Gastrocnemius medialis (tissue), 4 donors: ENCODE measurements around the gene VAPA.

Source experiments
- POLR2A ChIP-seq, 2 donors: fragments of 450-650 bp; IDR thresholded peaks; one replicate each; pipeline ENCODE4 v1.6.1; 2017; ENCODE audit warnings: antibody characterized with exemption in 2 of 2, mild to moderate bottlenecking in 2 of 2, moderate library complexity in 2 of 2
- TF ChIP-seq, protein P1 (sequence below), 5 experiments: fragments of 450-650 bp in 3 of 5; fragments of 200-600 bp in 2 of 5; sonication (generic) in 2 of 5; IDR thresholded peaks in 4 of 5; conservative IDR thresholded peaks in 1 of 5; 1 replicate in 4 of 5; 2 replicates in 1 of 5; pipeline ENCODE4 v1.5.1; 2016 to 2019; ENCODE audit warnings: antibody characterized with exemption in 5 of 5, mild to moderate bottlenecking in 3 of 5, moderate library complexity in 3 of 5

DNA sequence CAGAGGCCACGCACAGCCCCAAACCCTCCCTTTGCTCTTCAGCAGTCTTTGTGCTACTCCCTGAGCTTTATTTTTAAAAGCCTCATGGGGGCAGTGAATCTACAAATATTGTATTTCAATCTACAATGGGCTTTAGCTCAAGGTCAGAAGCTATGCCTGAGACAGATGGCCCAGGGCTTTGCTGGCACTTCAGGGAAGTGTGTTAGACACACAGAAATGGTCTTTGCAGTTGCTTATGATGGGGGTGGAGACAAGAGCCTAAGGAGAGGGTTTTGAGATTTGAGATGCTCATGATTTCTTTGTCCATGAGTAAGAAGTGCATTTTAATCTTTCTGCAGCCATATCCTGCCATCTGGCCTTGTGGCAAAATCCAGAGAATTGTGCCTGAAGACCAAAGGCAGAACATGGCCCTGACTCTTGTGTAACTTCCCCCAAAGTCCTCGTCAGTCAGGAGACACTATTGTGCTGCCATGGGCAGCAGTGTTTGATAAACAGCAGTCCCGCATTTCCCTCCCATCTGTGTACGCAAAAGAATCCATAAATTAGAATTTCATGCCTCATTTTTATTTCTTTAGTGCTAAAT lies 92.6 kb downstream of the VAPA start:
- TF ChIP-seq, protein P1, sequence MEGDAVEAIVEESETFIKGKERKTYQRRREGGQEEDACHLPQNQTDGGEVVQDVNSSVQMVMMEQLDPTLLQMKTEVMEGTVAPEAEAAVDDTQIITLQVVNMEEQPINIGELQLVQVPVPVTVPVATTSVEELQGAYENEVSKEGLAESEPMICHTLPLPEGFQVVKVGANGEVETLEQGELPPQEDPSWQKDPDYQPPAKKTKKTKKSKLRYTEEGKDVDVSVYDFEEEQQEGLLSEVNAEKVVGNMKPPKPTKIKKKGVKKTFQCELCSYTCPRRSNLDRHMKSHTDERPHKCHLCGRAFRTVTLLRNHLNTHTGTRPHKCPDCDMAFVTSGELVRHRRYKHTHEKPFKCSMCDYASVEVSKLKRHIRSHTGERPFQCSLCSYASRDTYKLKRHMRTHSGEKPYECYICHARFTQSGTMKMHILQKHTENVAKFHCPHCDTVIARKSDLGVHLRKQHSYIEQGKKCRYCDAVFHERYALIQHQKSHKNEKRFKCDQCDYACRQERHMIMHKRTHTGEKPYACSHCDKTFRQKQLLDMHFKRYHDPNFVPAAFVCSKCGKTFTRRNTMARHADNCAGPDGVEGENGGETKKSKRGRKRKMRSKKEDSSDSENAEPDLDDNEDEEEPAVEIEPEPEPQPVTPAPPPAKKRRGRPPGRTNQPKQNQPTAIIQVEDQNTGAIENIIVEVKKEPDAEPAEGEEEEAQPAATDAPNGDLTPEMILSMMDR (IDR thresholded peaks at IDR 0.05 in 4 of 5, conservative IDR thresholded peaks at IDR 0.05 in 1 of 5) = no peak
- TF ChIP-seq POLR2A (IDR thresholded peaks at IDR 0.05) = no peak
